Sigmoid colon (tissue), 7 donors: Measurements from ENCODE around the gene PCP4. TPM values are rescaled to one million over a fixed set of nuclear protein-coding genes. Genes with fewer than 3 reads are reported as not detected.

ENCODE experiments used
- DNase-seq: peaks from one replicate; pipeline ENCODE4 v3.0.0-alpha.2; 2019
- H3K27ac ChIP-seq, 4 donors: fragments of 200-600 bp; sonication (generic); one replicate each; pipeline ENCODE4 v1.5.1; 2016 to 2019; ENCODE audit warnings: mild to moderate bottlenecking in 1 of 4
- H3K27me3 ChIP-seq, 3 donors: fragments of 200-600 bp; sonication (generic); one replicate each; pipeline ENCODE4 v1.5.1; 2019; ENCODE audit warnings: mild to moderate bottlenecking in 1 of 3
- H3K36me3 ChIP-seq, 4 donors: fragments of 200-600 bp; sonication (generic); one replicate each; pipeline ENCODE4 v1.5.1; 2016 to 2019
- H3K4me1 ChIP-seq, 4 donors: fragments of 200-600 bp; sonication (generic); one replicate each; pipeline ENCODE4 v1.5.1; 2017 to 2019
- H3K4me3 ChIP-seq, 4 donors: fragments of 200-600 bp; sonication (generic); one replicate each; pipeline ENCODE4 v1.5.1; 2017 to 2019; ENCODE audit warnings: mild to moderate bottlenecking in 2 of 4, moderate library complexity in 1 of 4
- H3K9me3 ChIP-seq, 4 donors: fragments of 200-600 bp in 3 of 4; sonication (generic) in 3 of 4; one replicate each; pipeline versions ENCODE4 v1.5.1 to v1.6.1; 2013 to 2019
- CTCF ChIP-seq, 4 experiments: fragments of 450-650 bp in 3 of 4; fragments of 200-600 bp in 1 of 4; IDR thresholded peaks; one replicate each; pipeline ENCODE4 v1.5.1; 2016 to 2019; ENCODE audit warnings: antibody characterized with exemption in 4 of 4, mild to moderate bottlenecking in 3 of 4, moderate library complexity in 2 of 4
- EP300 ChIP-seq, 4 donors: sonication (generic); formaldehyde crosslinking; IDR thresholded peaks; one replicate each; pipeline ENCODE4 v1.6.1; 2017; ENCODE audit warnings: antibody characterized with exemption in 4 of 4
- POLR2A ChIP-seq, 2 donors: fragments of 450-650 bp; IDR thresholded peaks; one replicate each; pipeline ENCODE4 v1.6.1; 2016; ENCODE audit warnings: antibody characterized with exemption in 2 of 2, mild to moderate bottlenecking in 2 of 2, moderate library complexity in 2 of 2
- POLR2AphosphoS5 ChIP-seq, 4 donors: sonication (generic); formaldehyde crosslinking; IDR thresholded peaks; one replicate each; pipeline ENCODE4 v1.6.1; 2017; ENCODE audit warnings: antibody characterized with exemption in 4 of 4
- WGBS, 2 donors: extraction: QIAGEN DNeasy Blood & Tissue Kit; methylation state at CpG; one replicate each; pipeline ENCODE4 v1.1.7; 2013; 5-methylcytosine and 5-hydroxymethylcytosine counted together
- intact Hi-C: fragments of 100-400 bp; cut with DNase I; formaldehyde crosslinking; loops from one replicate; pipeline ENCODE4 v1.15.1; 2023
- polyA plus RNA-seq, 3 donors: library from polyadenylated mRNA; stranded (reverse); fragments of 200-250 nt; gene quantifications; one replicate each; pipeline ENCODE4 v1.2.3, GENCODE V29; 2013
- total RNA-seq, 4 donors: library from RNA; depleted of rRNA; stranded (reverse); fragments of >200 nt; gene quantifications; one replicate each; pipeline ENCODE4 v1.1.0, GENCODE V29; 2016
- donor health status: healthy with polysubstance abuse.
- donor health status: Bipolar disorder and iron deficiency.
- donor health status: healthy.

Gene PCP4
- total and polyA plus RNA-seq, 7 donors, result 6.2 to 198 (median 122) TPM; not detected in 1

GRCh38 chr21:39850333-39850732 is 16.9 kb upstream of the PCP4 start:
- DNase-seq, result no peak
- Histone ChIP-seq H3K27ac (no peak overlapping the region), H3K9me3 (no peaks in the 10 kb centered on the region), H3K27me3 (no peaks in the 10 kb centered on the region), H3K4me3 (no peak overlapping the region), H3K36me3 (no peaks in the 10 kb centered on the region), H3K4me1 (peaks cover 0 to 13% (median 4%) of the 10 kb centered on the region in 4 donors)
- WGBS, 2 donors, result 46 to 63% methylated on average over 2 of the region's 2 CpGs
- TF ChIP-seq CTCF (IDR thresholded peaks at IDR 0.05), result no peak
- no peak for TF ChIP-seq POLR2A (IDR thresholded peaks at IDR 0.05)
- TF ChIP-seq POLR2AphosphoS5 (IDR thresholded peaks at IDR 0.05), result no peak
- TF ChIP-seq EP300 (IDR thresholded peaks at IDR 0.05), result no peak
- intact Hi-C loops, result no loop called here

- no peaks in the 10 kb centered on the region for H3K9me3 ChIP-seq
- H3K27ac ChIP-seq, result no peak overlapping the region
- DNase-seq, result no peak
- no peaks in the 10 kb centered on the region for H3K36me3 ChIP-seq
- intact Hi-C loops, result no loop called here
- WGBS, 2 donors, result 83 to 85% methylated on average over 7 of the region's 7 CpGs
- peaks cover 0 to 8% (median 4%) of the 10 kb centered on the region in 4 donors for H3K4me1 ChIP-seq
- no peaks in the 10 kb centered on the region for H3K27me3 ChIP-seq
- H3K4me3 ChIP-seq, result no peak overlapping the region
- TF ChIP-seq POLR2AphosphoS5 (IDR thresholded peaks at IDR 0.05) (no peak), EP300 (IDR thresholded peaks at IDR 0.05) (no peak), POLR2A (IDR thresholded peaks at IDR 0.05) (no peak), CTCF (IDR thresholded peaks at IDR 0.05) (no peak)
Measured at GRCh38 chr21:39851002-39851618, 16.1 kb upstream of the PCP4 start.

- Histone ChIP-seq H3K36me3 (no peaks in the 10 kb centered on the region), H3K9me3 (no peaks in the 10 kb centered on the region), H3K4me1 (peaks cover 0 to 8% (median 4%) of the 10 kb centered on the region in 4 donors), H3K4me3 (no peak overlapping the region), H3K27ac (no peak overlapping the region), H3K27me3 (no peaks in the 10 kb centered on the region)
- WGBS, 2 donors, result 37 to 43% methylated on average over 5 of the region's 5 CpGs
- intact Hi-C loops, result no loop called here
- TF ChIP-seq EP300 (IDR thresholded peaks at IDR 0.05) (no peak), POLR2AphosphoS5 (IDR thresholded peaks at IDR 0.05) (no peak), CTCF (IDR thresholded peaks at IDR 0.05) (no peak), POLR2A (IDR thresholded peaks at IDR 0.05) (no peak)
- no peak for DNase-seq
Measured at GRCh38 chr21:39852021-39852721, 15.1 kb upstream of the PCP4 start.

GRCh38 chr21:39852726-39853500 is 14.3 kb upstream of the PCP4 start:
- Histone ChIP-seq H3K27me3 (no peaks in the 10 kb centered on the region), H3K36me3 (no peaks in the 10 kb centered on the region), H3K27ac (no peak overlapping the region), H3K4me3 (no peak overlapping the region), H3K4me1 (peaks cover 0 to 8% (median 4%) of the 10 kb centered on the region in 4 donors), H3K9me3 (no peaks in the 10 kb centered on the region)
- intact Hi-C loops, result no loop called here
- no peak for DNase-seq
- TF ChIP-seq POLR2AphosphoS5 (IDR thresholded peaks at IDR 0.05) (no peak), EP300 (IDR thresholded peaks at IDR 0.05) (no peak), POLR2A (IDR thresholded peaks at IDR 0.05) (no peak), CTCF (IDR thresholded peaks at IDR 0.05) (no peak)
- 85 to 87% methylated on average over 14 of the region's 14 CpGs for WGBS, 2 donors
